ENCODE results near the gene LARP1.

- TF ChIP-seq CTCF (IDR thresholded peaks at IDR 0.05), result no peak
- no peak for TF ChIP-seq POLR2A (IDR thresholded peaks at IDR 0.05)
Observed at GRCh38 chr5:154816891-154817492, 61.8 kb downstream of the LARP1 start.
